Stimulated activated CD4-positive, alpha-beta T cell treated with anti-CD3 and anti-CD28 coated beads, Interleukin-12 subunit alpha, Interleukin-12 subunit beta, amount 100 ng/mL, for 4 hours (primary cell): ENCODE data around the gene TMPRSS13.
"Not testable (repeated sequence)": the region's sequence is repeated elsewhere in the genome, so short reads cannot be mapped to it uniquely, and the experiment has no call there.

Experiments used
- DNase-seq: peaks from one replicate; pipeline ENCODE4 v3.0.0-alpha.2; 2020

Gene TMPRSS13

GRCh38 chr11:117929142-117929915 lies at the start of gene TMPRSS13:
Gene TMPRSS13, minus strand, starts transcription at chr11:117929402. Its CDS starts 95 bp downstream, at chr11:117929307.
- no peak for DNase-seq

GRCh38 chr11:117978991-117979390 lies 49.8 kb upstream of the TMPRSS13 start:
- DNase-seq, result no peak

DNA sequence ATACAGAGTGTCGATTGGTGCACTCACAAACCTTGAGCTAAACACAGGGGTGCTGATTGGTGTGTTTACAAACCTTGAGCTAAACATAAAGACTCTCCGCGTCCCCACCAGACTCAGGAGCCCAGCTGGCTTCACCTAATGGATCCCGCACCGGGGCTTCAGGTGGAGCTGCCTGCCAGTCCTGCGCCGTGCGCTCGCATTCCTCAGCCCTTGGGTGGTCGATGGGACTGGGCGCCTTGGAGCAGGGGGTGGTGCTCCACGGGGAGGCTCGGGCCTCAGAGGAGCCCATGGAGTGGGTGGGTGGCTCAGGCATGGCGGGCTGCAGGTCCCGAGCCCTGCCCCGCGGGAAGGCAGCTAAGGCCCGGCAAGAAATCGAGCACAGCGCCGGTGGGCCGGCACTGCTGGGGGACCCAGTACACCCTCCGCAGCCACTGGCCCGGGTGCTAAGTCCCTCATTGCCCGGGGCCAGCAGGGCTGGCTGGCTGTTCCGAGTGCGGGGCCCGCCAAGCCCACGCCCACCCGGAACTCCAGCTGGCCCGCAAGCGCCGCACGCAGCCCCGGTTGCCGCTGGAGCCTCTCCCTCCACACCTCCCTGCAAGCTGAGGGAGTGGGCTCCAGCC lies 49.2 kb upstream of the TMPRSS13 start:
- DNase-seq, result not testable (repeated sequence)

DNA sequence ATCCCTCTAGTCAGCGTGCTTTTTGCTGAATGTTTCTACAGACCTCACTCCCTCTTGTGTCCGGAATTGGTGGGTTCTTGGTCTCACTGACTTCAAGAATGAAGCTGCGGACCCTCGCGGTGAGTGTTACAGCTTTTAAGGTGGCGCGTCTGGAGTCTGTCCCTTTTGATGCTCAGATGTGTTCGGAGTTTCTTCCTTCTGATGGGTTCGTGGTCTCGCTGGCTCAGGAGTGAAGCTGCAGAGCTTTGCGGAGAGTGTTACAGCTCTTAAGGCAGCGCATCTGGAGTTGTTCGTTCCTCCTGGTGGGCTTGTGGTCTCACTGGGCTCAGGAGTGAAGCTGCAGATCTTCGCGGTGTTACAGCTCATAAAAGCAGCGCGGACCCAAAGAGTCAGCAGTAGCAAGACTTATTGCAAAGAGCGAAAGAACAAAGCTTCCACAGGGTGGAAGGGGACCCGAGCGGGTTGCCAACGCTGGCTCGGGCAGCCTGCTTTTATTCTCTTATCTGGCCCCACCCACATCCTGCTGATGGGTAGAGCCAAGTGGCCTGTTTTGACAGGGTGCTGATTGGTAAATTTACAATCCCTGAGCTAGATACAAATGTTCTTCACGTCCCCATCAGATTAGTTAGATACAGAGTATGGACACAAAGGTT lies 48.5 kb upstream of the TMPRSS13 start:
- DNase-seq, result not testable (repeated sequence)

- DNase-seq, result no peak
These were observed 47.8 kb upstream of the TMPRSS13 start for GRCh38 chr11:117977029-117977428.

- DNase-seq, result no peak
These were observed 47.2 kb upstream of the TMPRSS13 start for GRCh38 chr11:117976445-117976844.

GRCh38 chr11:117973503-117973860 lies 44.3 kb upstream of the TMPRSS13 start:
- DNase-seq, result no peak

- no peak for DNase-seq
These were observed 43.7 kb upstream of the TMPRSS13 start for GRCh38 chr11:117972629-117973502.

- DNase-seq, result no peak
These were observed 42.8 kb upstream of the TMPRSS13 start for GRCh38 chr11:117972044-117972443.

DNA sequence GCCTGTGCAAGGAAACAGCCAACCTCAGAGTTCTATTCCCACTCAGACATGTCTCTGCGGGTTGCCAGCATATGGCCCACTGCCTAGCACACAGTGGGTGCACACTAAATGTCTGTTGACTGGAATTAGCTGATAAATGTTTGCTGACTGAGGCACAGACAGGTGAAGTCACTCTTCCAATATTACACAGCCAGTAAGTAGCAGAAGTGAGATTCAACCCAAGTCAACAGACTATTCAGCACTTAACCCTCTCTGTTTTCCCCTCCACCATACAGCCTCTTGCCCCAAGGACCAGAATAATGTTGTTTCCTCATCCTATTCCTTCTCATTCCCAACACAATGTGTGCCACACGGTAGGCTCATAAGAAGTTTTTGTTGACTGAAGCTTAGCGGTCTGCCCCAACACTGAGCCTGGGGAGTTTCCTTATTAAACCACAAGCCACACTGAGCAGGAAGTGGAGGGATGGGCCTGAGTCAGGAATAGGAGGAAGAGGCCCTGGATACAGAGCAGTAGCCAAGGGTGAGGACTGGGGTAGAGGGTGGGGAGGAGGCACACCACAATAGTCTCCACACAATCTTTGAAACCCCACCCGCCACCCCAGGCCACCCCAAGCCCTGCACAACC lies 41.3 kb upstream of the TMPRSS13 start:
- no peak for DNase-seq

GRCh38 chr11:117969160-117969991 lies 40.2 kb upstream of the TMPRSS13 start:
- no peak for DNase-seq

DNA sequence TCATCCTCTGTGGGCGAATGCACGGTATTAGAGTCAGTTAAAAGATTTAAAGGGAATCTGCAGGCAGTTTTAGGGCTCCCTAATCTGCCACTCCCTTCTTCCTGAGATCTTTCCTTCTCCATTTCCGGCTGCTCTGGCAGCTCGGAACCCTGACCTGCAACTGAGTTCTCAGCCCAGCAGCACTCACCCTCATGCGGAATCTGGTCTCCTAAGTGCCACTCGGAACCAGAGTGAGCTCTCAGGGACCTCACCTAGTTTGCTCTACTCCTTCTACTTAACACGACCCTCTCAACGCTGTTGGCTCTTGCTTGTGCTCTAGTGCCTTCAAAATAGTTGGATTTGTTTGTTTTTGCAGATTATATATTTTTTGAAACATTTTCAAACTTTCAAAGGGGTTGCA lies 37.7 kb upstream of the TMPRSS13 start:
- no peak for DNase-seq

- no peak for DNase-seq
These were observed 33.6 kb upstream of the TMPRSS13 start for GRCh38 chr11:117962826-117963225.

DNA sequence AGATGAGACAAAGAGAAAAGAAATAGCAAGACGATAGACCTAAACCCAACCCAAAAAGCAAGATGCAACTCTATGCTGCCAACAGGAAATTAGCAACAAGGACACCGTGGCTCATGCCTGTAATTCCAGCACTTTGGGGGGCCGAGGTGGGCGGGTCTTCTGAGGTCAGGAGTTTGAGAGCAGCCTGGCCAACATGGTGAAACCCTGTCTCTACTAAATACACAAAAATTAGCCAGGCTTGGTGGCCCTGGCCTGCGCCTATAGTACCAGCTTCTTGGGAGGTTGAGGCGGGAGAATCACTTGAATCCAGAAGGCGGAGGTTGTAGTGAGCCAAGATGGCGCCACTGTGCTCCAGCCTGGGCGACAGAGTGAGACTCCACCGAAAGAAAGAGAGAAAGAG lies 32.7 kb upstream of the TMPRSS13 start:
- DNase-seq, result no peak

DNA sequence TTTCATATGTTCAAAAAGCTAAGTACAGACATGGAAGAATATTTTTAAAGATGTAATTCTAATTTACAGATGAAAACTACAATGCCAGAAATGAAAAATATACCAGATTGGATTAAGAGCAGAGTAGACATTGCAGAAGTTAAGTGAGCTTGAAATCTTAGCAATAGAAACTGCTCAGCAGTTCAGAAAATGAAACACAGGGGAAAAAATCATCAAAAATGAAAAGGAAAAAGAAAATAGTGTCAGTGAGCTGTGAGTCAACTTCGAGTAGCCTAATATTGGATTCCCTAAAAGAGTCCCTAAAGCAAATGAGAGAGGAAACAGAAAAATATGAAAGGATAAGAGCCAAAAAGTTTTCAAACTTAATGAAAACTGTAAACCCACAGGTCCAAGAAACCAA lies 31.2 kb upstream of the TMPRSS13 start:
- no peak for DNase-seq

GRCh38 chr11:117959438-117960149 lies 30.4 kb upstream of the TMPRSS13 start:
- no peak for DNase-seq

DNA sequence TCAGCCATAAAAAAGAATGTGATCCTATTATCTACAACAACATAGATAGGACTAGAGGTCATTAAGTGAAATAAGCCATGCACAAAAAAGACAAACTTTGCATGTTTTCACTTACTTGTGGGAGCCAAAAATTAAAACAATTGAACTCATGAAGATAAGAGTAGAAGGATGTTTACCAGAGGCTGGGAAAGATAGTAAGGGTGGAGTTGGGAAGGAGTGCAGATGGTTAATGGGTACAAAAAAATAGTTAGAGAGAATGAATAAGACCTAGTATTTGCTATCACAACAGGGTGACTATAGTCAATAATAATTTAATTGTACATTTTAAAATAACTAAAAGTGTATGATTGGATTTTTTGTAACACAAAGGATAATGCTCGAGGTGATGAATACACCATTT lies 29.7 kb upstream of the TMPRSS13 start:
- DNase-seq, result no peak

- DNase-seq, result no peak
These were observed 23.9 kb upstream of the TMPRSS13 start for GRCh38 chr11:117953024-117953671.

- no peak for DNase-seq
These were observed 22.1 kb upstream of the TMPRSS13 start for GRCh38 chr11:117950993-117951961.
